Measurements from ENCODE around the gene ABAT.

GRCh38 chr16:8739151-8739550 is 64.7 kb downstream of the ABAT start:
- no peak for TF ChIP-seq CTCF (IDR thresholded peaks at IDR 0.05; ENCODE audit: insufficient read depth, low read depth, low read length)
- TF ChIP-seq EZH2 (IDR thresholded peaks at IDR 0.05; ENCODE audit: insufficient read depth, low read length): no peak
